Mammary epithelial cell (primary cell): Measurements from ENCODE around the gene OTP.

Experiments used
- CTCF ChIP-seq, 2 donors: IDR thresholded peaks in 1 of 2; conservative IDR thresholded peaks in 1 of 2; 2 replicates each; pipeline ENCODE4 v1.5.1; 2011 to 2012; ENCODE audit warnings: inconsistent platforms in 2 of 2, low read length in 2 of 2, mild to moderate bottlenecking in 2 of 2, control low read depth in 1 of 2, low read depth in 1 of 2; ENCODE audit not compliant: insufficient read depth in 1 of 2; ENCODE audit errors: extremely low read depth in 1 of 2
- EZH2 ChIP-seq: IDR thresholded peaks from 2 replicates; pipeline ENCODE4 v1.6.1; 2012; ENCODE audit warnings: low read length, inconsistent platforms, borderline replicate concordance

GRCh38 chr5:77630114-77630680 lies 8.3 kb downstream of the OTP start:
- TF ChIP-seq EZH2, result peak; percentile 38
- no peak for TF ChIP-seq CTCF (conservative IDR thresholded peaks at IDR 0.05 in 1 of 2, IDR thresholded peaks at IDR 0.05 in 1 of 2; ENCODE audit: extremely low read depth in 1 of 2, insufficient read depth in 1 of 2, low read depth in 1 of 2, low read length in 2 of 2)
